Mesendoderm (in vitro differentiated cells): Measurements from ENCODE around the gene TUSC7.

Experiments
- DNase-seq: peaks from one replicate; pipeline ENCODE4 v3.0.0; 2013
- H2AK5ac ChIP-seq: 2 replicates; pipeline ENCODE4 v1.6.1; 2013; ENCODE audit warnings: low read length, inconsistent platforms
- H2BK120ac ChIP-seq: 2 replicates; pipeline ENCODE4 v1.6.1; 2013; ENCODE audit warnings: low read depth, mild to moderate bottlenecking, low read length, moderate library complexity, mixed read lengths
- H2BK15ac ChIP-seq: replicated peaks from 2 replicates; pipeline ENCODE4 v1.6.1; 2013; ENCODE audit warnings: low read depth, mild to moderate bottlenecking, moderate library complexity
- H2BK5ac ChIP-seq: 2 replicates; pipeline ENCODE4 v1.6.1; 2013; ENCODE audit warnings: low read length, inconsistent platforms
- H3K18ac ChIP-seq: 2 replicates; pipeline ENCODE4 v1.6.1; 2013; ENCODE audit warnings: mild to moderate bottlenecking, low read length, mixed read lengths
- H3K23ac ChIP-seq: one replicate; pipeline ENCODE4 v1.6.1; 2013; ENCODE audit warnings: low read length
- H3K27ac ChIP-seq: 2 replicates; pipeline ENCODE4 v1.5.1; 2013; ENCODE audit warnings: low read depth, mild to moderate bottlenecking, inconsistent platforms, low read length, moderate library complexity
- H3K27me3 ChIP-seq: 2 replicates; pipeline ENCODE4 v1.6.1; 2013; ENCODE audit warnings: low read length, control low read depth, mild to moderate bottlenecking, inconsistent platforms; ENCODE audit not compliant: insufficient read depth, poor library complexity
- H3K36me3 ChIP-seq: 2 replicates; pipeline ENCODE4 v1.6.1; 2013; ENCODE audit warnings: low read length, inconsistent platforms; ENCODE audit not compliant: control insufficient read depth, insufficient read depth
- H3K4ac ChIP-seq: one replicate; pipeline ENCODE4 v1.6.1; 2013; ENCODE audit warnings: low read depth, mild to moderate bottlenecking, low read length, moderate library complexity
- H3K4me1 ChIP-seq: 2 replicates; pipeline ENCODE4 v1.6.1; 2013; ENCODE audit warnings: low read depth, low read length, inconsistent platforms; ENCODE audit not compliant: control insufficient read depth
- H3K4me2 ChIP-seq: 2 replicates; pipeline ENCODE4 v1.6.1; 2013; ENCODE audit warnings: low read length
- H3K4me3 ChIP-seq: 2 replicates; pipeline ENCODE4 v1.5.1; 2013; ENCODE audit warnings: mild to moderate bottlenecking, low read length
- H3K56ac ChIP-seq: one replicate; pipeline ENCODE4 v1.6.1; 2013; ENCODE audit warnings: low read length
- H3K79me1 ChIP-seq: 2 replicates; pipeline ENCODE4 v1.6.1; 2013; ENCODE audit warnings: low read length, inconsistent platforms
- H3K79me2 ChIP-seq: 2 replicates; pipeline ENCODE4 v1.6.1; 2013; ENCODE audit warnings: mild to moderate bottlenecking, low read length; ENCODE audit not compliant: control insufficient read depth, insufficient read depth
- H3K9ac ChIP-seq: 2 replicates; pipeline ENCODE4 v1.6.1; 2013; ENCODE audit warnings: low read length, inconsistent platforms
- H4K5ac ChIP-seq: one replicate; pipeline ENCODE4 v1.6.1; 2013; ENCODE audit warnings: low read length
- H4K8ac ChIP-seq: one replicate; pipeline ENCODE4 v1.6.1; 2013; ENCODE audit warnings: low read depth, mild to moderate bottlenecking, control low read depth, low read length, moderate library complexity
- WGBS: extraction: QIAGEN DNeasy Blood & Tissue Kit; methylation state at CpG from one replicate; pipeline ENCODE4 v1.1.7; 2013; ENCODE audit warnings: low lambda C conversion rate, missing lambda C conversion rate; ENCODE audit not compliant: insufficient coverage; ENCODE audit errors: extremely low coverage; 5-methylcytosine and 5-hydroxymethylcytosine counted together

Gene TUSC7

GRCh38 chr3:116669576-116669975 lies 40.0 kb upstream of the TUSC7 start:
- no peak overlapping the region for H2AK5ac ChIP-seq
- H3K79me2 ChIP-seq: no peaks in the 10 kb centered on the region
- H4K8ac ChIP-seq: no peak overlapping the region
- no peaks in the 10 kb centered on the region for H3K36me3 ChIP-seq
- H3K23ac ChIP-seq: no peak overlapping the region
- DNase-seq: no peak
- H3K27ac ChIP-seq: no peak overlapping the region
- H3K4me1 ChIP-seq: no peaks in the 10 kb centered on the region
- no CpG with 5 or more reads among the region's 3 CpGs for WGBS
- no peak overlapping the region for H3K4ac ChIP-seq
- no peak overlapping the region for H2BK5ac ChIP-seq
- H3K18ac ChIP-seq: no peak overlapping the region
- no peak overlapping the region for H3K9ac ChIP-seq
- H3K56ac ChIP-seq: no peak overlapping the region
- no peaks in the 10 kb centered on the region for H3K27me3 ChIP-seq
- H3K79me1 ChIP-seq: no peaks in the 10 kb centered on the region
- no peak overlapping the region for H2BK120ac ChIP-seq
- H4K5ac ChIP-seq: no peak overlapping the region
- H2BK15ac ChIP-seq: no peak overlapping the region
- no peak overlapping the region for H3K4me2 ChIP-seq
- no peak overlapping the region for H3K4me3 ChIP-seq

GRCh38 chr3:116671151-116671550 lies 38.4 kb upstream of the TUSC7 start:
- no CpG with 5 or more reads among the region's 1 CpG for WGBS
- no peak overlapping the region for H4K5ac ChIP-seq
- no peak overlapping the region for H3K4me2 ChIP-seq

GRCh38 chr3:116678853-116679252 lies 30.7 kb upstream of the TUSC7 start:
- Histone ChIP-seq H3K18ac (no peak overlapping the region), H4K5ac (no peak overlapping the region), H3K4ac (no peak overlapping the region), H3K79me2 (no peaks in the 10 kb centered on the region), H3K4me2 (no peak overlapping the region), H3K27ac (no peak overlapping the region), H3K4me3 (no peak overlapping the region), H3K79me1 (no peaks in the 10 kb centered on the region), H4K8ac (no peak overlapping the region), H3K36me3 (no peaks in the 10 kb centered on the region), H2BK15ac (no peak overlapping the region), H2BK120ac (no peak overlapping the region), H3K23ac (no peak overlapping the region), H3K9ac (no peak overlapping the region), H2BK5ac (no peak overlapping the region), H3K4me1 (no peaks in the 10 kb centered on the region), H3K56ac (no peak overlapping the region), H3K27me3 (no peaks in the 10 kb centered on the region), H2AK5ac (no peak overlapping the region)
- no peak for DNase-seq
- WGBS: no CpG with 5 or more reads among the region's 13 CpGs

More at GRCh38 chr3:116671151-116671550, 38.4 kb upstream of the TUSC7 start:
- Histone ChIP-seq H3K79me1 (no peaks in the 10 kb centered on the region), H2BK120ac (no peak overlapping the region), H3K9ac (no peak overlapping the region), H4K8ac (no peak overlapping the region), H3K36me3 (no peaks in the 10 kb centered on the region), H3K4me1 (no peaks in the 10 kb centered on the region), H2AK5ac (no peak overlapping the region), H3K4ac (no peak overlapping the region), H2BK5ac (no peak overlapping the region), H3K56ac (no peak overlapping the region), H2BK15ac (no peak overlapping the region), H3K18ac (no peak overlapping the region), H3K27ac (no peak overlapping the region), H3K23ac (no peak overlapping the region), H3K4me3 (no peak overlapping the region), H3K79me2 (no peaks in the 10 kb centered on the region), H3K27me3 (no peaks in the 10 kb centered on the region)
- DNase-seq: no peak

- no peak overlapping the region for H3K4ac ChIP-seq
- H3K27ac ChIP-seq: no peak overlapping the region
- H4K5ac ChIP-seq: no peak overlapping the region
- no peak overlapping the region for H3K4me2 ChIP-seq
- no peak for DNase-seq
- no peak overlapping the region for H2AK5ac ChIP-seq
- no peaks in the 10 kb centered on the region for H3K27me3 ChIP-seq
- no peaks in the 10 kb centered on the region for H3K79me2 ChIP-seq
- H3K23ac ChIP-seq: no peak overlapping the region
- H4K8ac ChIP-seq: no peak overlapping the region
- H2BK15ac ChIP-seq: no peak overlapping the region
- no peaks in the 10 kb centered on the region for H3K36me3 ChIP-seq
- no peaks in the 10 kb centered on the region for H3K4me1 ChIP-seq
- H2BK5ac ChIP-seq: no peak overlapping the region
- H3K9ac ChIP-seq: no peak overlapping the region
- no peak overlapping the region for H3K4me3 ChIP-seq
- no peak overlapping the region for H3K18ac ChIP-seq
- WGBS: no CpG with 5 or more reads among the region's 2 CpGs
- no peak overlapping the region for H3K56ac ChIP-seq
- no peak overlapping the region for H2BK120ac ChIP-seq
- no peaks in the 10 kb centered on the region for H3K79me1 ChIP-seq
These were observed 18.5 kb upstream of the TUSC7 start for GRCh38 chr3:116691041-116691440.

- Histone ChIP-seq H2BK120ac (no peak overlapping the region), H2BK5ac (no peak overlapping the region), H3K4ac (no peak overlapping the region), H3K9ac (no peak overlapping the region), H3K23ac (no peak overlapping the region), H4K8ac (no peak overlapping the region), H3K27ac (no peak overlapping the region), H2BK15ac (no peak overlapping the region), H3K36me3 (no peaks in the 10 kb centered on the region), H3K4me3 (no peak overlapping the region), H3K56ac (no peak overlapping the region), H3K27me3 (no peaks in the 10 kb centered on the region), H4K5ac (no peak overlapping the region), H3K4me2 (no peak overlapping the region), H3K4me1 (no peaks in the 10 kb centered on the region), H3K18ac (no peak overlapping the region), H2AK5ac (no peak overlapping the region), H3K79me1 (no peaks in the 10 kb centered on the region), H3K79me2 (no peaks in the 10 kb centered on the region)
- no peak for DNase-seq
These were observed 8.5 kb upstream of the TUSC7 start for GRCh38 chr3:116701070-116701469.

GRCh38 chr3:116702334-116702733 lies 7.2 kb upstream of the TUSC7 start:
- Histone ChIP-seq H4K8ac (no peak overlapping the region), H3K4me2 (no peak overlapping the region), H4K5ac (no peak overlapping the region), H2AK5ac (no peak overlapping the region), H3K36me3 (no peaks in the 10 kb centered on the region), H3K4ac (no peak overlapping the region), H3K9ac (no peak overlapping the region), H3K27ac (no peak overlapping the region), H3K23ac (no peak overlapping the region), H3K56ac (no peak overlapping the region), H3K4me1 (no peaks in the 10 kb centered on the region), H3K4me3 (no peak overlapping the region), H2BK5ac (no peak overlapping the region), H3K27me3 (no peaks in the 10 kb centered on the region), H3K79me1 (no peaks in the 10 kb centered on the region), H3K79me2 (no peaks in the 10 kb centered on the region), H3K18ac (no peak overlapping the region), H2BK120ac (no peak overlapping the region), H2BK15ac (no peak overlapping the region)
- no CpG with 5 or more reads among the region's 4 CpGs for WGBS
- DNase-seq: no peak
